GM10266 (cell line): ENCODE results near the gene MSRB1.
"Not testable (repeated sequence)": the region's sequence is repeated elsewhere in the genome, so short reads cannot be mapped to it uniquely, and the experiment has no call there.

Experiments
- DNase-seq: peaks from one replicate; pipeline ENCODE4 v3.0.0; 2012; ENCODE audit errors: extremely low spot score
- TF ChIP-seq, protein P1 (sequence below): IDR thresholded peaks from 2 replicates; pipeline ENCODE4 v1.5.1; 2012; ENCODE audit warnings: mild to moderate bottlenecking, low read depth; ENCODE audit not compliant: control insufficient read depth, insufficient read depth; ENCODE audit errors: missing control alignments

Gene MSRB1

DNA sequence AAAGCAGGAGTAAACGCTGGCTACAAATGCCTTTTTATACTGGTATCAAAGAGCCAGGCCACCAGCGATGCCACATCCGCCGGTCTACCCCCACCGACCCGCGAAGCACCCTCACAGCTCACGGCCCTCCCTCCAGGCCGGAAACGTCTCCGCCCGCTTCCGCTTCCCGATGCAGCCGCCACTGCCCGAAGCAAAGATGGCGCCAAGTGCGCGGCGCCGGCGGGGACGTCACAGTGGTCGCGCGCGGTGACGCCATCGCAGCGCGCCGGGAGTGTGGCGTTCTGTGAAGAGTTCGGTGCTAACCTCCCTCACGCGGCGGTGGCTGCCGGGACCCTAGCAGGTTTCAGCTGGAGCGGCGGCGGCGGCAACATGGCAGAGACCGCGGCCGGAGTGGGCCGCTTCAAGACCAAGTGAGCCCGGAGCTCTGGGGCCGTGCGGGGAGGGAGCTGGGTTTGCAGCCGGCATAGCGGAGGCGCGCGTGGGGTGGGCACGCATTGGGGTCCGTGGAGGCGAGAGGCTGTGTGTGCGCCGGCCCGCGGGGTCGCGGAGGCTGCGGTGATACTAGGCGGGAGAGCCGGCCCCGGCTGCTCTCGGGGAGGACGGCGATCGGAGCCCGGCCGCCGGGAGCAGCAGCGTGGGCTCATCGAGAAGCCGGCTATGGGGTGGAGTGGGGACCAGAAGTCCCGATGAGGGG, 28.9 kb upstream of the MSRB1 start, which contains the start of gene TBL3:
TBL3 (plus strand) TSS at position 258 of the 694 bp plus-strand sequence; CDS start at position 370, 112 bp downstream.
- DNase-seq, result peak; percentile 97
- TF ChIP-seq, protein P1, sequence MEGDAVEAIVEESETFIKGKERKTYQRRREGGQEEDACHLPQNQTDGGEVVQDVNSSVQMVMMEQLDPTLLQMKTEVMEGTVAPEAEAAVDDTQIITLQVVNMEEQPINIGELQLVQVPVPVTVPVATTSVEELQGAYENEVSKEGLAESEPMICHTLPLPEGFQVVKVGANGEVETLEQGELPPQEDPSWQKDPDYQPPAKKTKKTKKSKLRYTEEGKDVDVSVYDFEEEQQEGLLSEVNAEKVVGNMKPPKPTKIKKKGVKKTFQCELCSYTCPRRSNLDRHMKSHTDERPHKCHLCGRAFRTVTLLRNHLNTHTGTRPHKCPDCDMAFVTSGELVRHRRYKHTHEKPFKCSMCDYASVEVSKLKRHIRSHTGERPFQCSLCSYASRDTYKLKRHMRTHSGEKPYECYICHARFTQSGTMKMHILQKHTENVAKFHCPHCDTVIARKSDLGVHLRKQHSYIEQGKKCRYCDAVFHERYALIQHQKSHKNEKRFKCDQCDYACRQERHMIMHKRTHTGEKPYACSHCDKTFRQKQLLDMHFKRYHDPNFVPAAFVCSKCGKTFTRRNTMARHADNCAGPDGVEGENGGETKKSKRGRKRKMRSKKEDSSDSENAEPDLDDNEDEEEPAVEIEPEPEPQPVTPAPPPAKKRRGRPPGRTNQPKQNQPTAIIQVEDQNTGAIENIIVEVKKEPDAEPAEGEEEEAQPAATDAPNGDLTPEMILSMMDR, result no peak

DNA sequence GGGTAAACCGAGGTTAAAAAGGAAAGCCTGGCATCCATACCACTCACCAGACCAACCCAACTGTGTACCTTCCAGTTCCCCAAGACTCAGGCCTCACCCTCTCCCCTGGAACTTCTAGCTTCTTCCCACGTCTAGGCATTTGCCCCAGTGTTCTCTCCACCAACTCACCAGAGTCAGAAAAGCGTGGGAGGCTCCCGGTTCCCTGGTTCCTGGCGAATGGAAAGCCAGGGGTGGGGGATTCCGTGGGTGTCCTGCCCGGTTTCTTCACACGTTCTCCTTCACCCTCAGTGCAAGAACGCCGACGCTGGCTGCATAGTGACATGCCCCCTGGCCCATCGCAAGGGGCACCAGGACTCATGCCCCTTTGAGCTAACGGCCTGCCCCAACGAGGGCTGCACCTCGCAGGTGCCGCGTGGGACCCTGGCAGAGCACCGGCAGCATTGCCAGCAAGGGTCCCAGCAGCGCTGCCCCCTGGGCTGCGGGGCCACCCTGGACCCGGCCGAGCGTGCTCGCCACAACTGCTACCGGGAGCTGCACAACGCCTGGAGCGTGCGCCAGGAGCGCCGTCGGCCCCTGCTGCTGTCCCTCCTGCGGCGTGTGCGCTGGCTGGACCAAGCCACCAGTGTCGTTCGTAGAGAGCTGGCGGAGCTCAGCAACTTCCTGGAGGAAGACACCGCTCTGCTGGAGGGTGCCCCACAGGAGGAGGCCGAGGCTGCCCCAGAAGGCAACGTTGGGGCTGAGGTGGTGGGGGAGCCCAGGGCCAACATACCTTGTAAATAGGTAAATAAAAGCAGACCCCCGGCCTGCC, 25.4 kb upstream of the MSRB1 start:
- DNase-seq, result no peak
- TF ChIP-seq, protein P1, result no peak

DNA sequence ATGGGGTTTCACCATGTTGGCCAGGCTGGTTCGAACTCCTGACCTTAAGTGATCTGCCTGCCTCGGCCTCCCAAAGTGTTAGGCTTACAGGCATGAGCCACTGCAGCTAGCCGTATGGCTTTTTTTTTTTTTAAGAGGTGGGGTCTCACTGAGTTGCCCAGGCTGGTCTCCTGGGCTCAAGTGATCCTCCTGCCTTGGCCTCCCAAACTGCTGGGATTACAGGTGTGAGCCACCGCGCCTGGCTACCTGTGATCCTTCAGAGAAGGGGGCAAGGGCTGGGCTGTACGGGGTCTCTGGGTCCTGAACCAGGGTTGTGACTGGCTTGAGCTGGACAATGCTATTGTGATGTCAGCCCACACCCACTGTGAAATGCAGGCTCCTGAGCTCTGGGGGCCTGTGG, 23.5 kb upstream of the MSRB1 start, which contains the start of gene RNF151:
RNF151 (plus strand) TSS at position 397 of the 400 bp plus-strand sequence. CDS start 26 bp downstream, outside the sequence.
- DNase-seq, result no peak
- TF ChIP-seq, protein P1, result no peak

DNA sequence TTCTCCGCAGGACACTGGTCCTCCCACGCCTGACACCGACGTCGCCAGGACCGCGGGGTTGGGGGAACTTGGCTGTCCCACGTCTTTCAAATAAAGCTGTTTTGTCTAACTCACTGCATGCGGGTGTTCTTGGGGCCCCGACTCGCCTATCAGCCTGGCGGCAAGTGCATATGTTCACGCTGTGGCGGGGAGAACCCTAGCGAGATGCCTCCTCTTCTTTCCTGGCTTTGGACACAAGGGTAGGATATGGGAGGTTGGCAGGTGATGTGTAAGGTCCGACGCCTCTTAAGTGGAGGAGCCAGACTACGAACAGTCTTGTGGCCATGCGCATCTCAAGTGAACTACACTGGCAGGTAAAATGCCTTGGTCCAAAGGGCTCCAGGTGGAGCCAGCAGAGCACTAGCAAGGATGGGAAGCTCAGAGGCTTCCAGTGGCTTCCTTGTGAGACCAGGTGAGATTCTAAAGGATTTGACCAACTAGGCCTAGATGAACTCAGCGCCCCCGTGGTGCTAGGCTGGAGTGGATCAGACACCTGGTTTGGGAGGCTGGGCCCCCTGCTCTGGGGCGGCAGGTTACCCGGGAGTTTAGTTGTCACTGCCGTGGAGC, 22.5 kb upstream of the MSRB1 start:
- no peak for DNase-seq

DNA sequence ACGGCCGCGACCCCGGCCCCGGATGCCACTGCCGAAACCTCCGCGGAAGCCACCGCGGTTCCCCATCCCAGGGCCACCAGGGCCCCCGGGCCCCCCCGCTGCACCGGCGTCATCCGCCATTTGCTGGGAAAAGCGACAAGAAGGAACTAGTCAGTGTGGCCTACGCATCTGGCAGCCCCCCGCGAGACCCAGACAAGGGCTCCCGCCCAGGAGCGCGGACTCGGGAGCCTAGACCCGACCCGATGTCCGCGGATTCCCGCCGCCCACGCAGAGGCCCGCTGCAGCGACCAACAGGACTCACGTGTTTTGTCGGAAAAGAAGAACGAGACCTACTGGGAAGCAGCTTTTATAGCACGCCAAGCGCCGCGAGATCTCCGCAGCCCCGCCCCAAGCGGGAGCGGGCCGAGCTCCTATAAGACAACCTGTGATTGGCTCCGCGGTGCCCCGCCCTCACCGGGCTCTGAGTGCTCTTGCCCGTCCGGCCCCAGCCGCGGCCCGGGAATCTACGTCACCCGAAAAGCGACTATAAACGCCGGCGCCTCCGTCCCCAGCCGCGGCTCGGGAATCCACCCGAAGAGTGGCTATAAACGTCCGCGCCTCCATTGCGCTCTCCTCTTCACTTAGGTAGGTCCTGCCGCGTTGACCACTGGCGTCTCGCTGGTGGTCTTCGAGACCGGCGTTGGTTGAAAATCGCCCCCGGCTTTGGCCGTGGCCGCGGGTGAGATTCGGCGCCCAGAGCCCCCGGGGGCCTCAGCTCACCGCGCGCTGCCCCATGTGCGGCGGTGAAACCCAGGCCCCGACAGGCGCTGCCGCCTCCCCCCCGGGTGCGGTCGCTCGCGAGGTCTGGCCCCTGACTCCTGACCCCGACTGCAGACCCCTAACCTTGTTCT, 21.8 kb upstream of the MSRB1 start, which contains the start of gene RPS2:
RPS2 (minus strand) TSS at position 321 of the 890 bp plus-strand sequence; CDS start at position 120, 201 bp downstream.
- DNase-seq, result peak; percentile 100
- TF ChIP-seq, protein P1, result no peak

More for the DNA sequence above, 22.5 kb upstream of the MSRB1 start:
- TF ChIP-seq, protein P1, result no peak

DNA sequence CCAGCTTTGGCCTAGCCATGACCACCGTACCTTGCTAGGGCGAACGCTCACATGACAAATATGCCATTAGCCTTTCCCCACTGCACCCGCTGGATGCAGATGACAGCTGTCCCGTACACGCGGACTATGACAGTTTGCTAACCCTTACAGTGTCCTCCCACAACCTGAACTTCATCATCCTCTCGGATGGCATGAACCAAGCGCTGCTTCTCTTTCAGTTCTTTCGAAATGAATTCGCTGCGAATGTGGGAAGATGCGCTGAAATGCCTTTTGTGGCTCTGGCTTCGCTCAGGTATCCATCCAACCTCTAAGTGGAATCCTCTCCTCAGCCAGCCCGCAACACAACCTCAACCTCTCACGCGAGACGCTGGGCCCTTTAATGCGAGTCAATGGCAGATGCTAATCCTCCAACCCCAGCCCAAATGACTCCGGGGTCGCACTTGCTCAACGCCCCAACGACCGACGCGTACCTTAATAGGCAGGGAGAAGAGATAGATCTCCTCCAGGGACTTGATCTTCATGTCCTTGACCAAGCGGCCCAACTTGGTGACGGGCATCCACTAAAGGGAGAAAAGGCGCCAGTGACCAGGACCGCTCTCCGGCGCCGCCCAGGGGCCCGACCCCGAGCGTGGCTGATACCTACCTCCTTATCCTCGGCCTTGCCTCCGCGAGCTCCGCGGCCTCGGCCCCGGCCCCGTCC, 21.0 kb upstream of the MSRB1 start:
- DNase-seq, result no peak
- TF ChIP-seq, protein P1, result peak; percentile 29

DNA sequence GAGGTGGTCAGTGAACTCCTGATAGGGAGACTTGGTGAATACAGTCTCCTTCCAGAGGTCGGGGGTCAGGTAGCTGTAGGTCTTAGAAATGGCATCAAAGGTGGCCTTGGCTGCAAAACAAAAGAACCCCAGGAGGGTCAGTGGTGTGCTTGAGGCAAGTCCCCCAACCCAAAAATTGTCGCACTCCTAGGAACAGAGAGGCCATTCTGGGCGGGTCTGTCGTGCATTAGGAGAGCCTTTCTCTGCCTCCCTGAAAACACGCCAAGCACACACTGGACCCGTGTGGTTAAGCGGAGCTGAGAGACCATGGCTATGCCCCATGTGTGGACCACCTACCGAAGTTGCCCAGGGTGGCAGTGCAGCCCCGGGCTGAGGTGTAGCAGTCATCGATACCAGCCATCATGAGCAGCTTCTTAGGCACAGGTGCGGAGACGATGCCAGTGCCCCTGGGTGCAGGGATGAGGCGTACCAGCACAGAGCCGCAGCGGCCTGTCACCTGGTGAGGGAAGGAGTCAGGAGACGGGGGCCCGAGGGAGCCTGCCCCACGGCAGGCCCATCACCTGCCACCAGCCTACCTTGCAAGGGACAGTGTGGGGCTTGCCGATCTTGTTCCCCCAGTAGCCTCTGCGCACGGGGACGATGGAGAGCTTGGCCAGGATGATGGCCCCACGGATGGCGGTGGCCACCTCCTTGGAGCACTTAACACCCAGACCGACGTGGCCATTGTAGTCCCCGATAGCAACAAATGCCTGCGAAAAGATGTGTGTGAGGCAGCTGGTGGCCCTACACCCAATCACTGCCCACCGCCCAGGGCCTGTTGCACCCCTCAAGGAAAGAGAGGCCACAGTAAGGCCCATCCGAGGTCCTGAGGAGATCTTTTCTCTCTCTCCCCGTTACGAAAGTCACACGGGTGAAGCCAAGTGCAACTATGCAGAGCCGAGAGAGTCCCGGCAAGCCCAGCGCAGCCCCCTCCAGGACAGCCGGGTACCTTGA, 19.5 kb upstream of the MSRB1 start:
- not testable (repeated sequence) for DNase-seq
